PC-9 (cell line): ENCODE measurements around the gene RAB3B. TPM values are rescaled to one million over a fixed set of nuclear protein-coding genes. Genes with fewer than 3 reads are reported as not detected.

Experiments
- BruUV-seq: library from RNA; stranded (reverse); fragments of 400-500 nt; replicated peaks from 2 replicates; lab custom pipeline; 2021; lab: Mats Ljungman, UMichigan
- CTCF ChIA-PET: fragments of 300-600 bp; sonication (Branson Sonifier 250); formaldehyde crosslinking; loops from one replicate; lab custom pipeline; 2022; ENCODE audit warnings: antibody characterized with exemption; lab: Charles Lee
- POLR2A ChIA-PET: fragments of 300-600 bp; sonication (Branson Sonifier 250); formaldehyde crosslinking; loops from one replicate; lab custom pipeline; 2022; ENCODE audit warnings: antibody characterized with exemption; ENCODE audit not compliant: unreplicated experiment; lab: Charles Lee
- DNase-seq, 2 experiments: peaks; one replicate each; pipeline versions ENCODE4 v3.0.0 to v3.0.0-alpha.2; 2015 to 2022; ENCODE audit warnings: mixed read lengths in 1 of 2
- H2AFZ ChIP-seq: fragments of 200-600 bp; sonication (generic); 2 replicates; pipeline ENCODE4 v1.8.1; 2017; ENCODE audit warnings: antibody characterized with exemption
- H3F3A ChIP-seq: fragments of 200-600 bp; sonication (generic); 2 replicates; pipeline ENCODE4 v1.8.1; 2017; ENCODE audit warnings: antibody characterized with exemption, mild to moderate bottlenecking, low read depth; ENCODE audit not compliant: insufficient read depth
- H3K27ac ChIP-seq: fragments of 200-600 bp; sonication (generic); 2 replicates; pipeline ENCODE4 v1.6.1; 2016; ENCODE audit warnings: mixed run types
- H3K27me3 ChIP-seq: fragments of 200-600 bp; sonication (generic); 2 replicates; pipeline ENCODE4 v1.6.1; 2016; ENCODE audit warnings: low read depth, mixed run types; ENCODE audit not compliant: insufficient read depth
- H3K36me3 ChIP-seq: fragments of 200-600 bp; sonication (generic); 2 replicates; pipeline ENCODE4 v1.6.1; 2016; ENCODE audit warnings: low read depth, mixed run types
- H3K4me1 ChIP-seq: fragments of 200-600 bp; sonication (generic); replicated peaks from 2 replicates; pipeline ENCODE4 v1.6.1; 2016; ENCODE audit warnings: mixed run types; ENCODE audit not compliant: insufficient read depth
- H3K4me2 ChIP-seq: fragments of 200-600 bp; sonication (generic); 2 replicates; pipeline ENCODE4 v1.6.1; 2017; ENCODE audit warnings: mixed run types
- H3K4me3 ChIP-seq: fragments of 200-600 bp; sonication (generic); 2 replicates; pipeline ENCODE4 v1.6.1; 2016; ENCODE audit warnings: mixed run types
- H3K79me2 ChIP-seq: fragments of 200-600 bp; sonication (generic); 2 replicates; pipeline ENCODE4 v1.6.1; 2017; ENCODE audit warnings: low read depth, mixed run types
- H3K9me2 ChIP-seq: fragments of 200-600 bp; sonication (generic); 2 replicates; pipeline ENCODE4 v1.8.1; 2017; ENCODE audit warnings: mild to moderate bottlenecking; ENCODE audit not compliant: insufficient read depth
- H3K9me3 ChIP-seq: fragments of 200-600 bp; sonication (generic); 2 replicates; pipeline ENCODE4 v1.8.1; 2016; ENCODE audit warnings: low read depth; ENCODE audit not compliant: insufficient read depth
- H4K20me1 ChIP-seq: fragments of 200-600 bp; sonication (generic); 2 replicates; pipeline ENCODE4 v1.8.1; 2017; ENCODE audit not compliant: insufficient read depth
- CTCF ChIP-seq: fragments of 200-600 bp; sonication (generic); conservative IDR thresholded peaks from 2 replicates; pipeline ENCODE4 v1.6.1; 2017; ENCODE audit warnings: mixed run types, antibody characterized with exemption, mild to moderate bottlenecking, moderate library complexity
- EZH2 ChIP-seq: fragments of 200-600 bp; sonication (generic); IDR thresholded peaks from 2 replicates; pipeline ENCODE4 v1.8.0; 2017; ENCODE audit warnings: antibody characterized with exemption, low read depth
- intact Hi-C: fragments of 100-400 bp; cut with micrococcal nuclease; formaldehyde crosslinking; loops from one replicate; pipeline ENCODE4 v1.10.0; 2022; ENCODE audit not compliant: unreplicated experiment
- total RNA-seq: library from RNA; stranded (reverse); gene quantifications from 2 replicates; pipeline ENCODE4 v1.2.3, GENCODE V29; 2021

RAB3B gene
- total RNA-seq, 1 experiment from 2014 or later, result 2.6 TPM

- intact Hi-C loops, result no loop called here
- Histone ChIP-seq H3K4me1 (no peaks in the 10 kb centered on the region), H3K27ac (no peak overlapping the region), H3K4me2 (no peak overlapping the region), H3K9me2 (no peaks in the 10 kb centered on the region), H2AFZ (no peak overlapping the region), H3K36me3 (peaks cover 15% of the 10 kb centered on the region; the same call in 1 of the 2 replicates), H3K9me3 (no peaks in the 10 kb centered on the region), H3K27me3 (no peaks in the 10 kb centered on the region), H3K79me2 (peaks cover 79% of the 10 kb centered on the region), H4K20me1 (peaks cover 18% of the 10 kb centered on the region), H3K4me3 (no peak overlapping the region), H3F3A (no peaks in the 10 kb centered on the region; the same call in 1 of the 2 replicates)
- no peak for DNase-seq
- ChIA-PET CTCF (no interaction called here), POLR2A (no interaction called here)
- no TSS peak for BruUV-seq
- TF ChIP-seq CTCF, result no peak
- TF ChIP-seq EZH2, result no peak
These were observed 131.2 kb downstream of the RAB3B start for GRCh38 chr1:51859333-51859732.

GRCh38 chr1:51858892-51859291 is 131.6 kb downstream of the RAB3B start:
- no peak overlapping the region for H3K4me2 ChIP-seq
- no peaks in the 10 kb centered on the region for H3K9me3 ChIP-seq
- peaks cover 79% of the 10 kb centered on the region for H3K79me2 ChIP-seq
- no peaks in the 10 kb centered on the region; the same call in 1 of the 2 replicates for H3F3A ChIP-seq
- no peaks in the 10 kb centered on the region for H3K27me3 ChIP-seq
- H2AFZ ChIP-seq, result no peak overlapping the region
- BruUV-seq, result no TSS peak
- TF ChIP-seq EZH2 (no peak), CTCF (no peak)
- H3K4me1 ChIP-seq, result no peaks in the 10 kb centered on the region
- CTCF ChIA-PET, result no interaction called here
- no peaks in the 10 kb centered on the region for H3K9me2 ChIP-seq
- POLR2A ChIA-PET, result no interaction called here
- H3K36me3 ChIP-seq, result peaks cover 12% of the 10 kb centered on the region; the same call in 1 of the 2 replicates
- intact Hi-C loops, result no loop called here
- no peak for DNase-seq
- no peak overlapping the region for H3K4me3 ChIP-seq
- no peak overlapping the region for H3K27ac ChIP-seq
- H4K20me1 ChIP-seq, result peaks cover 14% of the 10 kb centered on the region

Other genes with a start within 250 kb of the RAB3B start
- 217 and 219 TPM in 2 replicates for gene NRDC, start 112.0 kb downstream of the RAB3B start, total RNA-seq
- 9.5 and 11.7 TPM in 2 replicates for gene KTI12, start 43.1 kb upstream of the RAB3B start, total RNA-seq
- gene TXNDC12, start 64.5 kb upstream of the RAB3B start, total RNA-seq, result 61.3 and 77.3 TPM in 2 replicates
- gene BTF3L4, start 65.6 kb upstream of the RAB3B start, total RNA-seq, result 47.0 and 48.6 TPM in 2 replicates
- 20.0 and 20.7 TPM in 2 replicates for gene ZFYVE9, start 151.4 kb upstream of the RAB3B start, total RNA-seq